Stimulated activated CD8-positive, alpha-beta memory T cell treated with anti-CD3 and anti-CD28 coated beads, Interleukin-2, amount 100 ng/mL, for 1 hour (primary cell): ENCODE data around the gene BOD1.
A peak's percentile ranks its signal among the peaks of the same experiment; 100 is the strongest.

Source experiments
- DNase-seq, 2 donors: peaks; one replicate each; pipeline ENCODE4 v3.0.0-alpha.2; 2020; ENCODE audit warnings: low read depth in 2 of 2

Gene BOD1

DNA sequence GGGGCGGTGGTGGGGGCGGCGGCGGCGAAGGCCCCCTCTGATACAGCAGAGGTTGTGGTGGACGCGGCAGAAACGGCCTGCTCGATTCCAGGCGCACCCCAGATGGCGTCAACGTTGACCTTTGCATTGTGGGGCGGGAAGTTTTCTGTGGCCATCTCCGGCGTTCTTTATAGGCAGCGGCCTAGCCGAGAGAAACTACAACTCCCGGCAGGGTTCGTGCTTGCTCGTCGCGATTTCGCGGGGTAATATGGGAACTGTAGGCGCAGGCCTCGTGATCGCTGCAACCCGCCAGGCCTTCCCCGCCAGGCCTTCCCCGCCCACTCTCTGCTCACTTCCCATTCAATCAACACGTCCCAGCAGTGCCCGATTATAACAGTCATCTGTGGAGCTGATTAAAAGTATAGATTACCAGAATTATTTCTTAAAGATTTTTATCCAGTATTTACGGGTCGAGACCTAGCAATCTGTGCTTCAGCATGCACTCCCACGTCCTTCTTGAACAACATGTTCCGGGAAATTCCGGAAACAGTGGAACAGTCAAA lies at the start of gene BOD1:
BOD1 (minus strand) TSS at position 74 of the 542 bp plus-strand sequence. CDS start 214 bp downstream, outside the sequence.
- DNase-seq: peak; percentile 85 to 87

DNA sequence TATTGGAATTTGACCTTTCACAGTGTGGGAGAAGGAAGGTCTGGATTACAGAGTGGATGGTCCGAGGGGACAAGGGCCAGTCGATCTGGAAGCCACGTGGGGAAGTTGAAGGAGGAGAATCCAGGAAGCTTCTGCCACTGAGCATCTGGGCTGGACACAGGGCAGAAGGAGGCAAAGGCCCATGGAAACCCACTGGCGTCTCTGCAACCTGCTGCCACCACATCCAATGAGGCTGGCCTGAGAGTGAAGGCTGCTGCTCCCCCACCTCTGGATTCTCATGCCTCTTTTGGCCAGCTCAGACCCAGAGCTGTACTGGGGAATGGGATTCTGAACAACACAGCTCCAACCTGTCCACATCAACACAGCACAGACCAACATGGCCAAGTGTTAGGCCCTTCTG lies 48.9 kb upstream of the BOD1 start:
- no peak for DNase-seq

DNA sequence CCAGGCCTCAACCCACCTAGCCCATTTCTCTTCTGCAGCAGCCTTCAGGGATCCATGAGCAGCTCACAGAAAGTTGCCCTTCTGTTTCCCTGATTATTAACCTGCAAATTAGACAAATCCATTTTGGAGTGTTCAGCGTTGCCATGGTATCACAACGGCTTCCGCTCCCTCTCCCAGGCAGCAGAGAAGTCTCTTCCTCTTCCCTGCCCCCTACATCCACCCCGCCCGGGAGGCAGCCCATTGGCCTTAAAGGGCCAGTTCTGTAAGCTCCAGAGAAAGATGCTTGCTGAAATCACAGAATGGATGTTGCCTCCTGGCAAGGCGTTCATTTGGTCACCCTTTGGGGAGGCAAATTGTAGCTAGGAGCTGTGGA lies 47.7 kb upstream of the BOD1 start:
- no peak for DNase-seq

DNA sequence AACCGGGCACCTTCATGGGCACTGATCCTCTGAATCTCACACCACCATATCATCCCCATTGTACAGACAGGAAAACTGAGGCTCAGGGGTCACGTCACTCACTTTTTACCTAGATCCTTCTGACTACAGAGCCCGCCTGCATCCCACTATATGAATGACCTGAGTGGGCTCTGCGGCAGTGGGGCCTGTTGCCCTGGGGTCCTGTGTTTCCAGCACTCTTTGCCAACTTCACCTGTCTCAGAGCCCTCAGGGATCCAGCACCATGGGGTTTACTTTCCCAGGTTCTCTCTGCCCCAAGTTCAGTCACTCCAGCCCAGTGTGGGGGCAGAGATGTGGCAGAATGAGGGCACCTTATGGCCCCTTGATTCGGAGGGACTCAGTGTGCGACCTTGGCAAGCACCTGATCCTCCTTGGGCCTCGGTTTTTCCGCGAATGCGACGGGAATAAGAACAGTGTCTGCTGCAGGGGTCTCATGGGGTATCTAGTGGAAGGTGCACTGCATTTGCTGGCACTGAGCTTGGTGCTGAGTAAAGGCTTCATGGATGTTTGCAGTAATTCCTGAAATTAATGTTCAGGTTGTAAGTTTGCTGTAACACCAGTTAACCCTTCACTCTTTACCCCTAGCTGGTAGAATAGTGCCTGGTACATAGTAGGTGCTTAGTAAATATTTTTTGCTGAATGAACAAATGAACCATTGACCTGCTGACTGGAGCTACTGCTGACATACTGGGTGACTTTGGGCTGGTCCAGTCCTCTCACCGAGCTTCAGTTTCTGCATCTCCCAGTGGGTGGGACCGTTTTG lies 47.1 kb upstream of the BOD1 start:
- DNase-seq: no peak

DNA sequence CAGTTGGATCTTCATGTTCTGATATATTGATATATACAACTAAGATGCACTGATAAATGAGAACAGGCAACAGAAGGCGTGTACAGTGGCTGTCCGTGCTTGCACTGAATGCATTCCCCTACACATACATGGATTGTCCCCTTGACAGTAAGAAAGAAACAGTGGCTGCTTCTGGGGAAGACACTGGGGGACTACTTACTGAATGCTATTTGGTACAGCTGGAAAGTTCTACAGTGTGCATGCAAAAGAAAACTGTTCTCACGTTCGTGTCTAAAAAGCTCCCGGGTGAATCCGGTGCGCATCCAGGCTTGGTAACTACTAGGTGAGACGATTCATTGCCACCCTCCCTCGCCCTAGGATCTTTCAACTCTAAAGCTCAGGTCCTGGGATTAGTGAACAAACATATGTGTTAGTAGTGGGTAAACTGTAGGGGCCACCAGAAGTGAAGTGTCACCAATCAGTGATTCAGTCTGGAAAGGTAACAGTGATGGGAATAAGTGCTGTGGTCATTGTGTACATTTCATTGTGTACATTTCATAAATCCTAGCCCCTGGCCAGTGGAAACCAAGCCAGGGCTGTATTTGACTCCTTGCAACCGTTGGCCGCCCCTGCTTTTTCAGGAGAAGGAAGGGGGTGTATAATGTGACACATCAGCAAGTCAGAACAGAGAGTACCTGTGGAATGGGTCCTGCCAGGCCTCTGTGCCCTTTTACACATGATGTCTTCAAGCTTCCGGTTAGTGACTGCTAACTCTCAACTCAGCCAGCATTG lies 46.3 kb upstream of the BOD1 start:
- no peak for DNase-seq

DNA sequence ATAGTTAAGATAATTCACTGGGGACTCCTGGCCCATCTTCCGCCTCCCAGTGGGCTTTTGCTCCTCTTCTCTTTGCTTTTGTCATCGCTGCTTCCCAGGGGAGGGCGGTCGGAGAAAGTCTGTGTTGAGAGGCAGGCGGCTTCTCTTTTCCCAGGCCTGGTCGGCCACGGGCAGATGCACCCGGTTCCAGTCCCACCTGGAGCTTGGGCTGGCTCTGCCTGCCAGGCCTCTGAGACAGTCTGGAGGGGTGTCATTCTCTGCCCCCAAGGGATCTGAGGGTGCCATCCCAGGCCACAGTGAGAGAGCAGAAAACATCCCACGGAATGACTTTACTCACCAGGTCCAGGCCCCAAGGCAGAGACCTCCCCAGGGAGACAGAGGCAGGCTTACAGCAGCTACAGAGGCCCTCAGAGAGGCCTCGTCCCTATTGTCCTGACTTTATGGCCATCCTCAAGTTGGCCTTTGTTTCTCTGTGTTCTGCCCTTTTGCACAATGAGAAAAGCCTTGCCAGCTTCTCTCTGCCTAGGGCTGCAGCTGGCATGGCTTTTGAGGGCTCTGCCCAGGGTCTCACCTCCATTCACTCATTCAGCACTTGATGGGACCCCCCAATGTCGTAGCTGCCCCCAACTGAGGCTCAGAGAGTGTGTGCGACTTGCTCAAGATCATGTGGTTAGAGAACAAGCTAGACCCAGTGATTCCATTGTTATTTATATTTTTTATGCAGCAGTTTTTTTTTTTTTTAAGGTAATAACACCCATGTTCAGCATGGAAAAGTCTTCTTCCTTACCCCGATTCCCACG lies 44.2 kb upstream of the BOD1 start:
- DNase-seq: no peak

DNA sequence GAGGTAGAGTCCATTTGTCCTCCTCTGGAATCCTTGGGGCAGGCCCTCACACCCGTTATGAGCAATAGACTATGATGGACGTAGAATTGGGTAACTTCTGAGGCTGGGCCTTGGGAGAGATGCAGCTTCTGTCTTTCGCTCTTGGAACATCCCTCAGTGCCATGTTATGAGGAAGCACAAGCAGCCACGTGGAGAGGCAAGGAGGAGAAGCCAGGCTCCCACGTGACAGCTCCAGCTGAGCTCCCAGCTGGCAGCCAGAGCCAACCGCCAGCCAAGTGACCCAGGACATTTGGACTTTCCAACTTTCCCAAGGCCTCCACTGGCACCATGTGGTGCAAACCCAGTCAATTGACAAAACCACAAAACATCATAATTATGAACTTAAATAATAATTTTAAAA lies 43.0 kb upstream of the BOD1 start:
- no peak for DNase-seq

DNA sequence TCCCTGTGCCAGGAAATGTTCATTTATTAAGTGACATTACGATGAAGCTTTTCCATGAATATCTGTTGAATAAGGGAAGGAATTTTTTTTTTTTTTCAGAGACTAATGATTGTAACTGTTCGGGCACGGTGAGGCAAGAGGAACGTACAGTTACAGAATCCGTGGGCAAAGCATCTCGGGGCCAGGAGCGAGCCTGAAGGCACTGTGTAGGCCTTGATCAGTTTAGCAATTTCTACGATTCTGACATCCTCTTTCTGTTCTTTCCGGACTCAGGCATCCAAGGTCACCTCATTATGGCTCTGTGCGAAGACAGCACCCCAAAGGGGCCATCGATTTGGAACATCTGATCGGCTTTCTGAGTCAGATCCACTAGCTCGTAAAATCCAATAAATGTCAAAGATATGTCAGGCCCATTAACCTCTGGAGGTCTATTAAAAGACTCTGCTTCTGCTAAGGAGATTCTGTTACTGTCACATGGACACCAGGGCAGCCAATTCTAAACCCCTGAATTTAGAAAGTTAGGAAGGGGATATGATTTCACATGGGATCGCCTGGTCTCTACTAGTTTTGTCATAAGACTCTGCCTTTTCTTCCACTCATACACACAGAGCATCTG lies 41.4 kb upstream of the BOD1 start:
- DNase-seq: no peak

DNA sequence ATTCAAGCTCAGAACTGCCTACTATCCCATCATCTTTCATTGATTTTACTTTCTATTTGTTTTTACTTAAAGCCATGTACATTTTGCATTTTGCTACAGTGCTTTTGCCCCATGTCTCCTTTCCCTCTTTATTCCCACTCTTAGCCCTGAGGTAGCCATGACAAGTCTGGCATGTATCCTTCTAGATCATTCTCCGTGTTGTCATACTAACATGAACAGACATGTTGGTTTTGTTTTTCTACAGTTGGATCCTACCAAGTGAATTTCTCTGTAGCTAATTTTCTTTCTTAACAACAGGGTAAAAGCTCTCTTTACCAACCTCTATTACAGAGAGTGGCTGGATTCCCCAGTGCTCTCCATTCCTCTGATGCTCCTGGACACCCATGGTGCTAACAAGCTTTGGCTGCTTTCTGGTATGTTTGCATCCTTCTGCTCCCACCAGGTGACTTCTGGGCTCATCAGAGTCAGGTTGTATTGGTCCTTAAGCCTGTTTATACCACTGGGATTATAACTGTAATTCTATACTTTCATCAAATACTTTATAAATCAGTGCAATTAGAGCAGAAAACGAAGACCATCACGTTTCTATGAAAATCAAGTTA lies 38.8 kb upstream of the BOD1 start:
- DNase-seq: no peak

DNA sequence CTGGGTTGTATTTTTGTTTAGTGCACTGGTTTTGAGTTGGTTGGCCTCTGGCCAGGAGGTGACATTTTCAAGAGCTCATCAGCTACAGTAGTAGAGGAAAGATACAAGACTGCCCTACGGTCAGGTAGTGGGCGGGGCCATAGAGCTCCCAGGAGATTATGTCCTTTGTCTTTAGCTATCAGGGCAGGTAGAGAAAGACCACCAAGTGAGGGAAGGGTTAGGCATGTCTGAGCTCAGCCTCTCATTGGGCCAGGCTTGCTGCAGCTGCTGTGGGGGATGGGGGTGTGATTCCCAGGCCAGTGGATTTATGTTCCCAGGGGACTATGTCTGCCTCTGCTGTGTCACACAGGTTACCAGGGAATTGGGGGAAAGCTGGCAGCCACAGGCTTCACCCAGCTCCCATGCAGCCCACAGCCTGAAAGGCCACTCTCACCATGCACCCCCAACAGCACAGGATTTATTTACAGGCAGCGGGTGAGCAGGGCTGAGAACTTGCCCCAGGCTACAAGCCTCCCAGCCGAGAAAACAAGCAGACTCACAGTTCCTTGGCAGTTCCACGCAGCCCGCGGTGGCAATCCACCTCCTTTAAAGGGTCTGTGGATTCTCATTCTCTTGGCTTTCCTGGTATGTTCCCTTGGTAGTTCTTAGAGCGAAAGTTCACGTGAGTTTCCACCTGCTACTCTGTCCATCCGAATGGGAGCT lies 37.5 kb upstream of the BOD1 start:
- DNase-seq: no peak

DNA sequence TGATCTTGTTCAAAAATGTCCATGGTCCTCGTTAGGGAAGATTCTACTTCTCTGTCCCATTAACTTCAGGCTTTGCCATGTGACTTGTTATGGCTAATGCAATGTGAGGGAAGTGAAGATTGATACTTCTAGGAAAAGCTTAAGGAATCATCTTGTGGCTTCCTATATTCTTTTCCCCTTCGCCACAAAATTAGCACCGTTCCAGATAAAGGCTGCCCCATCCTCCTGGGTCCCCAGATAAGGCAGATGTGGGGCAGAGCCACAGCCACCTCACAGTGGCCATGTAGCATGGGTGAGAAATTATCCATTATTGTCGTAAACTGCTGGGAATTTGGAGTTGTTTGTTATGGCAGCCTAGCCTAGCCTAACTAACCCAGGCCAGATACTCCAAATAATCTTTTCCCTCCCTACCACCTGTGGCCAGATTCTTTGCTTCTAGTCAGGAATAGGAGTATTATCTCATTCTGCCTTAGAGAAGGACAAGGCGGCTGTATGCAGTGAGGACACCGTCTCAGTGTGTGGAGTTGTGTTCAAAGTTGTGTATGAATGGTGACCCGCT lies 31.9 kb upstream of the BOD1 start:
- DNase-seq: no peak

DNA sequence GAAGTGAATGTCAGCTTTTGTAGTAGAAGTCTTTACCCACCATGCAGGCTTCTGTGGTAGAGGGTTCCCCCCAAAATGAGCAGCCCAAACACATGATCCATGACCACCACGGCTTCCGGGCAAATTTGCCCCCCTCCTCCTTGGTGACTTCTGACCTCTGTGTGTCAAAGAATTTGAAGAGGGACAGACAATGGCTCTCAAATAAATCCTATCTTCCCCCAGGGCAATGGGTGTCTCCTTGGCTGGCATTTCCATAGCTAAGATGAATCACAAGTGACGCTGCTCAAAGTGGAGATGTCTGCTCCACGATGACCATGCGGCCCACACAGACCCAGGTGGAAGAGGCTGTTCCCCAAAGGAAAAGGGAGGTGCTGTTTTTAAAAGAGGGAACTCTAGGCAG lies 30.2 kb upstream of the BOD1 start:
- DNase-seq: no peak

DNA sequence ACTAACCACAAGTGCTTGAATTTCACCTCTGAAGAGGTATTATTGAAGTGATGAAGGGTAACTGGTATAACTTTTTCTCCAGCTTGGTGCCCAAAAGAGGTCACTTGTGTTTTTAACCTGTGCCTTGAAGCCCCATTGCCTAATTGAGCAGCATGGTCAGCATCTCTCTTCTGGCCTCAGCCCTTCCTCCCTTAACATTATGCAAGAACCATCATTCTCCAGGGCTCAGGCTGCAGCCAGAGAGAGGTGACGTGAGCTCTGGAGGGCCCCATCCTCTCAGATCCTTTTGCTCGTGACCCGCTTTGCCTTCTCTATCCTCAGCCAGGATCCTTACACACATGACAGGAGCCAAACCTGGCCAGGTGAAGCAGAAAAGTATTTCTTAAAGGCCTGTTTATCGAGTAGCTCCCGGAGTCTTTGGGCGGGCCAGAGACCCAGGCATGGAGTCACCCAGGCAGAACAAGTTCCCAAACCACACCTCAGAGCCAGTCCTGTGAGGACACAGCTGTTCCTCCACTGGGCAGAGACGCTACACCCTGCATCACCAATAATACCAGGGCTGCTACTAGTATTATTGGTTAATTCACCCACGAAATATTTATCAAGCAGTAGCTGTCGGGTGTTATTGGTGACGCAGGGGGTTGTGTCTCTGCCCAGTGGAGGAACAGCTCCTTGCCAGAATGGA lies 29.6 kb upstream of the BOD1 start:
- no peak for DNase-seq

DNA sequence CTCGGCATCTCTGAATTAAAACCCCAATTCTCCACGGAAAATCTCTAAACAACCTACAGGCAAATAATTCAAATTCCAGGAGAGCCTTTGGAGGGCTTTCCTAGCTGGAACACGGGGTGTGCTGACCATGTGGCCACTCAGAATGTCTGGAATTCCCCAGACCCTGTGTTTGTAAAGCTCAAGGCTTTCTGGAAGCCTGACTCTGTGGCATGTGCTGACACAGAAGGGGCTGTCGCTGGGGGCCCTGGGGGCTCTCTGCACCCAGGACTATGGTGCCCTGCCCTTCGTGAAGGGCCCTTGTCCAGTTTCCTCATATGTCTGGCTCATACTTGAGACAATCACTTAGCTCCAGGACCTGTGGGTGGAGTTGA lies 29.0 kb upstream of the BOD1 start:
- no peak for DNase-seq

DNA sequence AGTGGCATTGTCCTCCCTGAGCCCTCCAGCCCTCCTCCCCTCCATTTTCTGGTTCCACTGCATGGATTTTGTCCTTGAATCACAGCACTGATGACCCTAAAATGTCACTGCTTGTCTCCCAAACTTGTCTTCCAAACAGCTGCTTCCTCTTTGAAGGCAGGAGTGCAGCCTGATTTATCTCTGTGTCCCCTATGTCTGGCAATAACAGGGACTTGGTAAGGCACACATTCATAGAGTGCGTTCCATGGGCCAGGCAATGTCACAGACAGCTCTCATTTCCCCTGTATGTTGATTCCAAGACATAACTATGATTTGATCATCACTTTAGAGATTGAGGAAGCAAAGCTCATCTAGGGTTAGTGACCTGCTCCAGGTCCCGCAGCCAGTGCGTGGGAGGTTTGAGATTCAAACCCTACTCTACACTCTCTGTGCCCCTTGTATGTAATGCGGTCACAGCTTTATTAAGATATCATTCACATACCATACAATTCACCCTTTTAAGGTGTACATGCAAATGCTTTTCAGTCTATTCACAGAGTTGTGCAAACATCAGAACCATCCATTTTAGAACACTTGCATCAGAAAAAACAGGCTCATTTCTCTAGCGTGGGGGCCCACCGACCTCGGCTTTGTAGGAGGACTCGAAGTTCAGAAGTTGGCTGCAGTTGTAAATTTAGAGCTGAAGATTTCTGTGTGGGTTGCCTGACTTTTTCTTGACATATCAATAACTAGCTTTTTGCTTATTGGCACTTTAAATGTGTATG lies 28.4 kb upstream of the BOD1 start:
- DNase-seq: no peak

DNA sequence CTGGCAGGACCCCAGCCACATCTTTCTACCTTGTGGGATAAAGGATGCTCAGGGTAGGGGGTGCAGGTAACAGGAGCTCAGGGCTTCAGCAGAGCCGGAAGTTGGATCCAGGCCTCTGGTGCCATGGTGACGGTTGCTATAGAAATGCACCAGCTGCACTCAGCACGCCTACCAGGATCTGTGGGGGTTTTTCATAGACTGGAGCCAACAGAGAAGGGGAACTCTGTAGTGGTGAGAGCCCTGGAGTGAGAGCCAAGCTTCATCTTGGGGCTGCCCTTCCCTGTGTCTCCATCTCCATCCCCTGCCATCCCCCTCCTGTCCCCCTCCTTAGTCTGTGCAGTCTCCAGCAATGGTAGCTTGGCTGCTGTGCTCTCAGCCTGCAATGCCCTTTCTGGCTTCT lies 27.5 kb upstream of the BOD1 start:
- DNase-seq: no peak

DNA sequence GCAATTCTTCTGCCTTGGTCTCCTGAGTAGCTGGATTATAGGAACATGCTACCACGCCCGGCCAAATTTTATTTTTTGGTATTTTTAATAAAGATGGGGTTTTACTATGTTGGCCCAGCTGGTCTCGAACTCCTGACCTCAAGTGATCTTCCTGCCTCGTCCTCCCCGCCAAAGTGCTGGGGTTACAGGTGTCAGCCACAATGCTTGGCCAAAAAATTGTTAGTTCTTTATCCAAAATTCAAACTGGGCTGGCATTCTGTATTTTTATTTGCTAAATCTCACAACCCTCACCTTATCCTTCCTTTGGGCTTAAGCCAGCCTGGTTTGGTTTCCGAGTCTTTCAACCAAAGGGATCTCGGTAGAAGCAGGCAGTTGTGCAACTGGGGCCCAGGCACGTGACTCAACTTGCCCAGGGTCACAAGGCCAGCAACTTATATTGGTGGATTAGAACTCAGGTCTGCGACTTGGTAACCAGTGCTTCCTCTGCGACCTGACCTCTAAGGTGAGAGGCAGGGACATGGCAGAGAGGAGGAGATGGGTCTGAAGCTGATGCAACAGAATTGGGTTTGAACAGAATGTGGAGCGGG lies 26.5 kb upstream of the BOD1 start:
- DNase-seq: no peak

DNA sequence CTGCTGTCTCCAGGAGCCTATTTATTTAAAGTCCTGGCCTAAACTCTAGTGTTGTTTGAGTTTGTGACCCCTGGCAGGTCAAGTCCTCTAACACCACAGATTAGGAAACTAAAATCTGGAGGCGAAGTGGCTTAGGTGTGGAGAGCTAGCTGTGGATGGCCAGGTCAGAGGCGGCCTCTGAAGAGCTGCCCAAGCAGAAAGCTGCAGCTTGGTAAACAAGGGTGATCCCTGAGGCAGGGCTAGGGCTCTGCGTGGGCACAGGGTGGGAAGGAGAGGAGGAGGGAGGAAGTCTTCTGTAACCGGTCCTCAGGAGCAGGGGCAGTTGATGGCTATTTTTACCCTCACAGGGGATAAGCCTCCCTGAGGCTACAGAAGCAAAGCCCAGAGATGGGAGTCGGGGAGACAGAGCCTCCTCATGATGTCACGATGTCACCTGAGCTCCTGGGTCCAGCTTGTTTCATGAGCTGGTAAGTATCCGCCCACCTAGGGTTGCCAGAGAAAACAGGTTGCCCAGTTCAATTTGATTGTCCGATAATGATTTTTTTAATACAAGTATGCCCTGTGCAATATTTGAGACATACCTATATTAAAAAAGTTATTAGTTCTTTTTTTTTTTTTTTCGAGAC lies 25.9 kb upstream of the BOD1 start:
- DNase-seq: no peak
